Measurements from ENCODE around the gene TBL3.

Gene TBL3

GRCh38 chr16:1947369-1947670 lies 24.5 kb upstream of the TBL3 start:
- Histone ChIP-seq H3K9ac (ENCODE audit: low read depth, low read length) (no peak overlapping the region), H3K4me3 (ENCODE audit: low read depth in 1 of 2, low read length in 2 of 2) (no peak overlapping the region), H3K79me2 (ENCODE audit: insufficient read depth, low read length) (no peaks in the 10 kb centered on the region; the same call in none of the 2 replicates), H2AFZ (ENCODE audit: low read depth, low read length) (no peak overlapping the region), H3K9me3 (ENCODE audit: insufficient read depth, low read length, severe bottlenecking) (no peaks in the 10 kb centered on the region), H3K4me1 (ENCODE audit: insufficient read depth, low read length) (peaks cover 15% of the 10 kb centered on the region), H3K27me3 (ENCODE audit: insufficient read depth, low read length, poor library complexity) (no peaks in the 10 kb centered on the region), H3K4me2 (ENCODE audit: insufficient read depth, low read length) (no peak overlapping the region), H3K27ac (ENCODE audit: low read length) (no peak overlapping the region), H4K20me1 (ENCODE audit: insufficient read depth, low read length) (no peaks in the 10 kb centered on the region; the same call in 1 of the 2 replicates), H3K36me3 (ENCODE audit: insufficient read depth, low read length) (no peaks in the 10 kb centered on the region)
- ATAC-seq (ENCODE audit: insufficient read depth, low read depth) = no peak
- no peak for TF ChIP-seq CTCF (IDR thresholded peaks at IDR 0.05; ENCODE audit: borderline replicate concordance, extremely low read depth, low read length, poor library complexity, severe bottlenecking)
- no peak for TF ChIP-seq EZH2 (IDR thresholded peaks at IDR 0.05; ENCODE audit: borderline replicate concordance, low read depth, low read length, severe bottlenecking)
- DNase-seq = no peak

- Histone ChIP-seq H3K4me1 (ENCODE audit: insufficient read depth, low read length) (no peaks in the 10 kb centered on the region), H3K4me3 (ENCODE audit: low read depth in 1 of 2, low read length in 2 of 2) (no peak overlapping the region), H3K4me2 (ENCODE audit: insufficient read depth, low read length) (no peak overlapping the region), H3K9ac (ENCODE audit: low read depth, low read length) (no peak overlapping the region), H3K36me3 (ENCODE audit: insufficient read depth, low read length) (no peaks in the 10 kb centered on the region), H4K20me1 (ENCODE audit: insufficient read depth, low read length) (no peaks in the 10 kb centered on the region), H2AFZ (ENCODE audit: low read depth, low read length) (no peak overlapping the region), H3K9me3 (ENCODE audit: insufficient read depth, low read length, severe bottlenecking) (no peaks in the 10 kb centered on the region), H3K79me2 (ENCODE audit: insufficient read depth, low read length) (no peaks in the 10 kb centered on the region), H3K27me3 (ENCODE audit: insufficient read depth, low read length, poor library complexity) (no peaks in the 10 kb centered on the region), H3K27ac (ENCODE audit: low read length) (no peak overlapping the region)
- TF ChIP-seq EZH2 (IDR thresholded peaks at IDR 0.05; ENCODE audit: borderline replicate concordance, low read depth, low read length, severe bottlenecking) (no peak), CTCF (IDR thresholded peaks at IDR 0.05; ENCODE audit: borderline replicate concordance, extremely low read depth, low read length, poor library complexity, severe bottlenecking) (no peak)
- DNase-seq = no peak
- no peak for ATAC-seq (ENCODE audit: insufficient read depth, low read depth)
These were observed 22.3 kb upstream of the TBL3 start for GRCh38 chr16:1949507-1949906.

- Histone ChIP-seq H3K4me3 (ENCODE audit: low read depth in 1 of 2, low read length in 2 of 2) (no peak overlapping the region), H3K4me1 (ENCODE audit: insufficient read depth, low read length) (no peaks in the 10 kb centered on the region), H3K36me3 (ENCODE audit: insufficient read depth, low read length) (no peaks in the 10 kb centered on the region), H2AFZ (ENCODE audit: low read depth, low read length) (no peak overlapping the region), H3K27me3 (ENCODE audit: insufficient read depth, low read length, poor library complexity) (no peaks in the 10 kb centered on the region), H3K9ac (ENCODE audit: low read depth, low read length) (no peak overlapping the region), H3K27ac (ENCODE audit: low read length) (no peak overlapping the region), H3K79me2 (ENCODE audit: insufficient read depth, low read length) (no peaks in the 10 kb centered on the region), H3K4me2 (ENCODE audit: insufficient read depth, low read length) (no peak overlapping the region), H3K9me3 (ENCODE audit: insufficient read depth, low read length, severe bottlenecking) (no peaks in the 10 kb centered on the region), H4K20me1 (ENCODE audit: insufficient read depth, low read length) (no peaks in the 10 kb centered on the region)
- ATAC-seq (ENCODE audit: insufficient read depth, low read depth) = no peak
- DNase-seq = no peak
- TF ChIP-seq CTCF (IDR thresholded peaks at IDR 0.05; ENCODE audit: borderline replicate concordance, extremely low read depth, low read length, poor library complexity, severe bottlenecking) (no peak), EZH2 (IDR thresholded peaks at IDR 0.05; ENCODE audit: borderline replicate concordance, low read depth, low read length, severe bottlenecking) (no peak)
These were observed 21.8 kb upstream of the TBL3 start for GRCh38 chr16:1950047-1950446.

- Histone ChIP-seq H3K9ac (ENCODE audit: low read depth, low read length) (no peak overlapping the region), H3K4me3 (ENCODE audit: low read depth in 1 of 2, low read length in 2 of 2) (no peak overlapping the region), H3K36me3 (ENCODE audit: insufficient read depth, low read length) (no peaks in the 10 kb centered on the region), H3K4me1 (ENCODE audit: insufficient read depth, low read length) (no peaks in the 10 kb centered on the region), H2AFZ (ENCODE audit: low read depth, low read length) (no peak overlapping the region), H3K27ac (ENCODE audit: low read length) (no peak overlapping the region), H3K27me3 (ENCODE audit: insufficient read depth, low read length, poor library complexity) (no peaks in the 10 kb centered on the region), H3K79me2 (ENCODE audit: insufficient read depth, low read length) (no peaks in the 10 kb centered on the region), H3K4me2 (ENCODE audit: insufficient read depth, low read length) (no peak overlapping the region), H3K9me3 (ENCODE audit: insufficient read depth, low read length, severe bottlenecking) (no peaks in the 10 kb centered on the region), H4K20me1 (ENCODE audit: insufficient read depth, low read length) (no peaks in the 10 kb centered on the region)
- no peak for TF ChIP-seq EZH2 (IDR thresholded peaks at IDR 0.05; ENCODE audit: borderline replicate concordance, low read depth, low read length, severe bottlenecking)
- ATAC-seq (ENCODE audit: insufficient read depth, low read depth) (no peak), DNase-seq (no peak)
These were observed 21.3 kb upstream of the TBL3 start for GRCh38 chr16:1950559-1950958.
